ENCODE measurements around the gene USP50. TPM values are rescaled to one million over a fixed set of nuclear protein-coding genes. Genes with fewer than 3 reads are reported as not detected.

USP50 gene
- total RNA-seq, 1 experiment from 2014 or later: 0.39 TPM

GRCh38 chr15:50544368-50544767, 2.1 kb downstream of the USP50 start:
- CTCF ChIA-PET: interaction anchor here (0.6 kb wide), 1 partner anchor 1450 kb away, joined by 12 read pairs; no protein-coding TSS in a partner anchor
- no TSS peak for BruUV-seq (replicated peaks)

DNA sequence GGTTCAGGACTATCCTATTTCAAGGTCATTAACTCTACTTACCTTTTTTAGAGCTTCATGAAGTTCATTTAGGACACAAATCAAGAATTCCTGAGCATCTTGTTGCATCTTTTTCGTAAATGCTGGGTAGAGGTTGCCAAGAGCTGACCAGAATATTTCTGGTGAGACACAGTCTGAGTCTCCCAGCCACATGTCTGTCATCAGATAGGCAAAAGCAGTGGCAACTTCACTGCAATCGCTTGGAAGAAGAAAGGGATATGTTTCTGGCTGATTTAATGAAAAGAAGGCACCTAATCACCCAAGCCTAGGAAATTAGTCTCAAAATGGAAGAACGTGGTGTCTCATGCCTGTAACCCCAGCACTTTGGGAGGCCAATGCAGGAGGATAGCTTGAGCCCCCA, 2.9 kb downstream of the USP50 start:
- DNase-seq (ENCODE audit: low spot score): no peak
- no TSS peak for BruUV-seq (replicated peaks)
- TF ChIP-seq CTCF (conservative IDR thresholded peaks at IDR 0.05; ENCODE audit: low read depth, low read length) (no peak), EZH2 (IDR thresholded peaks at IDR 0.05; ENCODE audit: borderline replicate concordance, low read depth, low read length, poor library complexity, severe bottlenecking) (no peak)
- CTCF ChIA-PET: no interaction called here
- H3K4me1 ChIP-seq (ENCODE audit: insufficient read depth, low read length, poor library complexity, severe bottlenecking): peaks cover 7% of the 10 kb centered on the region
- H3K27ac ChIP-seq (ENCODE audit: low read depth, low read length, poor library complexity, severe bottlenecking): no peak overlapping the region
- no peaks in the 10 kb centered on the region for H3K36me3 ChIP-seq (ENCODE audit: insufficient read depth, low read length, poor library complexity, severe bottlenecking)
- no peak overlapping the region for H3K4me3 ChIP-seq (ENCODE audit: low read depth, low read length, poor library complexity, severe bottlenecking)
- POLR2A ChIA-PET (ENCODE audit: low non-redundant PET): no interaction called here
- intact Hi-C loops (cut with micrococcal nuclease; ENCODE audit: unreplicated experiment): no loop called here
- no peaks in the 10 kb centered on the region for H3K27me3 ChIP-seq (replicated peaks; ENCODE audit: insufficient read depth, low read depth, low read length, poor library complexity)
- H3K9me3 ChIP-seq (ENCODE audit: low read depth, low read length, poor library complexity, severe bottlenecking): no peaks in the 10 kb centered on the region

More at GRCh38 chr15:50544368-50544767, 2.1 kb downstream of the USP50 start:
- Histone ChIP-seq H3K27ac (ENCODE audit: low read depth, low read length, poor library complexity, severe bottlenecking) (no peak overlapping the region), H3K4me3 (ENCODE audit: low read depth, low read length, poor library complexity, severe bottlenecking) (no peak overlapping the region), H3K36me3 (ENCODE audit: insufficient read depth, low read length, poor library complexity, severe bottlenecking) (no peaks in the 10 kb centered on the region), H3K9me3 (ENCODE audit: low read depth, low read length, poor library complexity, severe bottlenecking) (no peaks in the 10 kb centered on the region), H3K4me1 (ENCODE audit: insufficient read depth, low read length, poor library complexity, severe bottlenecking) (peaks cover 7% of the 10 kb centered on the region), H3K27me3 (replicated peaks; ENCODE audit: insufficient read depth, low read depth, low read length, poor library complexity) (no peaks in the 10 kb centered on the region)
- intact Hi-C loops (cut with micrococcal nuclease; ENCODE audit: unreplicated experiment): no loop called here
- TF ChIP-seq EZH2 (IDR thresholded peaks at IDR 0.05; ENCODE audit: borderline replicate concordance, low read depth, low read length, poor library complexity, severe bottlenecking) (no peak), CTCF (conservative IDR thresholded peaks at IDR 0.05; ENCODE audit: low read depth, low read length) (no peak)
- POLR2A ChIA-PET (ENCODE audit: low non-redundant PET): no interaction called here
- no peak for DNase-seq (ENCODE audit: low spot score)

DNA sequence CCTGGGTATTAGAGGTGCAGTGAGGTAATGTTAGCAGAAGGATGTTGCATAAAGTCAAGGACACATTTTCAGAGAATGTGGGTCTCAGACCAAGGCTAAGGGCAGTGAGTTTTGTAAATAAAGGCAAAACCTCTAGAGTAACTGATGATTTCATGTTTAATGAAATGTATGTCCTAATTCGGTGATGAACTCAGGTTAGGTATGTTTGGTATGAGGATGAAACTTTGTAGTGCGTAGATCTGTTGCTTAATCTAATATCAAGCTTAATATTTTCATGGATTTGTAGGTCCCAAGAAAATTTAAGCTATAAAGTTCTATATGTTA, 3.6 kb downstream of the USP50 start:
- Histone ChIP-seq H3K27ac (ENCODE audit: low read depth, low read length, poor library complexity, severe bottlenecking) (no peak overlapping the region), H3K4me1 (ENCODE audit: insufficient read depth, low read length, poor library complexity, severe bottlenecking) (peaks cover 7% of the 10 kb centered on the region), H3K27me3 (replicated peaks; ENCODE audit: insufficient read depth, low read depth, low read length, poor library complexity) (no peaks in the 10 kb centered on the region), H3K9me3 (ENCODE audit: low read depth, low read length, poor library complexity, severe bottlenecking) (no peaks in the 10 kb centered on the region), H3K36me3 (ENCODE audit: insufficient read depth, low read length, poor library complexity, severe bottlenecking) (no peaks in the 10 kb centered on the region), H3K4me3 (ENCODE audit: low read depth, low read length, poor library complexity, severe bottlenecking) (no peak overlapping the region)
- BruUV-seq (replicated peaks): no TSS peak
- CTCF ChIA-PET: no interaction called here
- DNase-seq (ENCODE audit: low spot score): no peak
- intact Hi-C loops (cut with micrococcal nuclease; ENCODE audit: unreplicated experiment): no loop called here
- no peak for TF ChIP-seq CTCF (conservative IDR thresholded peaks at IDR 0.05; ENCODE audit: low read depth, low read length)
- TF ChIP-seq EZH2 (IDR thresholded peaks at IDR 0.05; ENCODE audit: borderline replicate concordance, low read depth, low read length, poor library complexity, severe bottlenecking): no peak
- POLR2A ChIA-PET (ENCODE audit: low non-redundant PET): no interaction called here
